Fibroblast of lung (primary cell): ENCODE measurements around the gene PRRX1.

Experiments
- CTCF ChIP-seq, 2 donors: IDR thresholded peaks in 1 of 2; conservative IDR thresholded peaks in 1 of 2; 1 replicate in 1 of 2; 2 replicates in 1 of 2; pipeline ENCODE4 v1.5.1; 2011 to 2012; ENCODE audit warnings: low read length in 2 of 2, control low read depth in 1 of 2, inconsistent platforms in 1 of 2, low read depth in 1 of 2, mild to moderate bottlenecking in 1 of 2
- EZH2 ChIP-seq: IDR thresholded peaks from 2 replicates; pipeline ENCODE4 v1.5.1; 2012; ENCODE audit warnings: low read length, control low read depth, mild to moderate bottlenecking; ENCODE audit errors: missing control alignments

GRCh38 chr1:170725326-170725725 lies 61.4 kb downstream of the PRRX1 start:
- no peak for TF ChIP-seq CTCF (conservative IDR thresholded peaks at IDR 0.05 in 1 of 2, IDR thresholded peaks at IDR 0.05 in 1 of 2; ENCODE audit: low read depth in 1 of 2, low read length in 2 of 2)
- no peak for TF ChIP-seq EZH2
